Subcutaneous abdominal adipose tissue (tissue), 5 donors: ENCODE results near the gene C4B.
"Not testable (repeated sequence)": the region's sequence is repeated elsewhere in the genome, so short reads cannot be mapped to it uniquely, and the experiment has no call there.

Experiments used
- H3K27ac ChIP-seq: one replicate; pipeline ENCODE4 v1.7.0; 2013; ENCODE audit warnings: low read depth, mild to moderate bottlenecking, inconsistent platforms, low read length, moderate library complexity
- H3K27me3 ChIP-seq, 5 donors: one replicate each; pipeline ENCODE4 v1.7.0; 2013; ENCODE audit warnings: low read length in 5 of 5, inconsistent platforms in 1 of 5; ENCODE audit not compliant: control insufficient read depth in 5 of 5, insufficient read depth in 4 of 5
- H3K36me3 ChIP-seq, 5 donors: one replicate each; pipeline ENCODE4 v1.7.0; 2013; ENCODE audit warnings: low read length in 5 of 5; ENCODE audit not compliant: control insufficient read depth in 5 of 5, insufficient read depth in 5 of 5
- H3K4me1 ChIP-seq, 5 donors: one replicate each; pipeline ENCODE4 v1.7.0; 2013; ENCODE audit warnings: low read length in 5 of 5, mild to moderate bottlenecking in 3 of 5, moderate library complexity in 1 of 5; ENCODE audit not compliant: control insufficient read depth in 5 of 5, insufficient read depth in 5 of 5
- H3K4me3 ChIP-seq, 5 donors: one replicate each; pipeline ENCODE4 v1.7.0; 2013; ENCODE audit warnings: low read length in 5 of 5, low read depth in 1 of 5
- H3K9ac ChIP-seq, 5 donors: one replicate each; pipeline ENCODE4 v1.7.0; 2013; ENCODE audit warnings: low read length in 5 of 5, mild to moderate bottlenecking in 4 of 5, moderate library complexity in 3 of 5
- H3K9me3 ChIP-seq, 5 donors: one replicate each; pipeline ENCODE4 v1.7.0; 2013; ENCODE audit warnings: low read length in 5 of 5; ENCODE audit not compliant: control insufficient read depth in 5 of 5
- donor health status: healthy.
- donor health status: healthy.
- donor health status: healthy.
- donor health status: healthy.
- donor health status: healthy.

The C4B gene

GRCh38 chr6:32050562-32050961 lies 36.0 kb downstream of the C4B start:
- peaks cover 0 to 46% (median 13%) of the 10 kb centered on the region in 5 donors for H3K36me3 ChIP-seq
- H3K27me3 ChIP-seq = peaks cover 3 to 18% (median 7%) of the 10 kb centered on the region in 5 donors
- H3K27ac ChIP-seq = no peak overlapping the region
- no peak overlapping the region for H3K4me3 ChIP-seq
- H3K9me3 ChIP-seq = peaks cover 0 to 4% (median 0%) of the 10 kb centered on the region in 5 donors
- peaks cover 6 to 30% (median 27%) of the 10 kb centered on the region in 5 donors for H3K4me1 ChIP-seq
- H3K9ac ChIP-seq = no peak overlapping the region

DNA sequence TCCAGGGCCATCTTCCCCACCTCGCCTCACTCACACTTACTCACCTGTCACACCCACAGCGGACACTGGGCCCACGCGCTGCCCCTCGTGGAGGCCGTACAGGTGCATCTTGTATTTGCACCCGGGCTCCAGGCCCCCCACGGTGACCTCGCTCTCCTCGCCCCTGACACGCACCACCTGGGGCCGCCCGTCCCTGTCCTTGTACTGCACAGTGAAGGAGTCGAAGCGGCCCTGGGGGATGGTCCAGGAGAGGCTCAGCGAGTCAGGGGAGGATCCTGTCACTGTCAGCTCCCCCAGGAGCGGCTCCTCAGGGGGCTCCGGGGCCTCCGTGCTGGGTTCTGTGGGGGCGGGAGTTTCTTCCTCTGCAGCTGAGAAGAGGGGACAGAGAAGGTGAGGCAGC lies 38.0 kb downstream of the C4B start:
- Histone ChIP-seq H3K4me1 (peaks cover 0 to 13% (median 11%) of the 10 kb centered on the region in 5 donors), H3K36me3 (peaks cover 0 to 44% (median 17%) of the 10 kb centered on the region in 5 donors)
- not testable (repeated sequence) for H3K27me3 ChIP-seq, H3K4me3 ChIP-seq, H3K9ac ChIP-seq, H3K27ac ChIP-seq, H3K9me3 ChIP-seq

GRCh38 chr6:32053314-32053713 lies 38.7 kb downstream of the C4B start:
- H3K27ac ChIP-seq, H3K27me3 ChIP-seq, H3K4me1 ChIP-seq, H3K9ac ChIP-seq, H3K4me3 ChIP-seq, H3K9me3 ChIP-seq: not testable (repeated sequence)
- peaks cover 0 to 46% (median 20%) of the 10 kb centered on the region in 5 donors for H3K36me3 ChIP-seq

GRCh38 chr6:32055756-32056155 lies 41.2 kb downstream of the C4B start:
- not testable (repeated sequence) for H3K9me3 ChIP-seq, H3K27ac ChIP-seq, H3K27me3 ChIP-seq, H3K9ac ChIP-seq, H3K4me3 ChIP-seq
- Histone ChIP-seq H3K4me1 (peaks cover 0 to 11% (median 7%) of the 10 kb centered on the region in 5 donors), H3K36me3 (peaks cover 0 to 50% (median 17%) of the 10 kb centered on the region in 5 donors)

GRCh38 chr6:32056254-32056653 lies 41.7 kb downstream of the C4B start:
- peaks cover 0 to 11% (median 7%) of the 10 kb centered on the region in 5 donors for H3K4me1 ChIP-seq
- no peak overlapping the region for H3K9ac ChIP-seq
- H3K36me3 ChIP-seq = peaks cover 0 to 47% (median 19%) of the 10 kb centered on the region in 5 donors
- H3K27me3 ChIP-seq = no peaks in the 10 kb centered on the region
- no peaks in the 10 kb centered on the region for H3K9me3 ChIP-seq
- no peak overlapping the region for H3K4me3 ChIP-seq
- no peak overlapping the region for H3K27ac ChIP-seq

- H3K9me3 ChIP-seq = no peaks in the 10 kb centered on the region
- H3K27me3 ChIP-seq = no peaks in the 10 kb centered on the region
- no peak overlapping the region for H3K9ac ChIP-seq
- no peak overlapping the region for H3K4me3 ChIP-seq
- H3K27ac ChIP-seq = no peak overlapping the region
- peaks cover 0 to 52% (median 30%) of the 10 kb centered on the region in 5 donors for H3K36me3 ChIP-seq
- H3K4me1 ChIP-seq = peaks cover 0 to 11% (median 7%) of the 10 kb centered on the region in 5 donors
Observed at GRCh38 chr6:32057966-32058365, 43.4 kb downstream of the C4B start.

DNA sequence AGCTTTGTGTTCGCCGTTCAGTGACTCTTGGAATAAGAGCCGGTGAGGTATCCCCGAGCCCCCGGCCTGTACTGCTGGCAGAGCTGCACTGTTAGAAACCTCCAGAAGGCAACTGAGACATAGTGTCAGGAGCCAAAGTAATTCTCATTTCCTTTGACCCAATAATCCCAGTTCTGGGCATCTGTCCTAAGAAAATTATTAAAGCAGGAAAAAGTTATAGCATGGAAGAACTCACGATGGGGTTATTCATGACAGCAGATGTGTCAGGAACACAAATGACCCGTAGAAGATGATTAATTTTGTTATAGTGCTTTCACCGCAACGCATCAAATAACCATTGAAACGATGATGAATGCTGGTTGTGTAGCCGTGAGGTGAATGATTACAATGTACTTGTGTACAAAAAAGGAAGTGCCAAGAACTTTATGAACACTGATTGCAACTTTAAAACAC lies 43.9 kb downstream of the C4B start:
- H3K9me3 ChIP-seq = no peaks in the 10 kb centered on the region

GRCh38 chr6:32060966-32061655 lies 46.5 kb downstream of the C4B start:
- no peak overlapping the region for H3K4me3 ChIP-seq
- peaks cover 0 to 54% (median 30%) of the 10 kb centered on the region in 5 donors for H3K36me3 ChIP-seq
- H3K27ac ChIP-seq = no peak overlapping the region
- H3K27me3 ChIP-seq = no peaks in the 10 kb centered on the region
- H3K9ac ChIP-seq = no peak overlapping the region
- peaks cover 0 to 11% (median 7%) of the 10 kb centered on the region in 5 donors for H3K4me1 ChIP-seq
- no peaks in the 10 kb centered on the region for H3K9me3 ChIP-seq

More for the DNA sequence above, 43.9 kb downstream of the C4B start:
- Histone ChIP-seq H3K36me3 (peaks cover 0 to 52% (median 30%) of the 10 kb centered on the region in 5 donors), H3K27ac (no peak overlapping the region), H3K27me3 (no peaks in the 10 kb centered on the region), H3K4me1 (peaks cover 0 to 11% (median 7%) of the 10 kb centered on the region in 5 donors), H3K4me3 (no peak overlapping the region), H3K9ac (no peak overlapping the region)

- no peak overlapping the region for H3K27ac ChIP-seq
- H3K4me1 ChIP-seq = no peaks in the 10 kb centered on the region
- peaks cover 0 to 5% (median 0%) of the 10 kb centered on the region in 5 donors for H3K27me3 ChIP-seq
- no peak overlapping the region for H3K4me3 ChIP-seq
- H3K9ac ChIP-seq = no peak overlapping the region
- H3K9me3 ChIP-seq = no peaks in the 10 kb centered on the region
- peaks cover 0 to 50% (median 41%) of the 10 kb centered on the region in 5 donors for H3K36me3 ChIP-seq
Observed at GRCh38 chr6:32064706-32065105, 50.1 kb downstream of the C4B start.

GRCh38 chr6:32067521-32067920 lies 52.9 kb downstream of the C4B start:
- not testable (repeated sequence) for H3K27ac ChIP-seq, H3K9me3 ChIP-seq
- peaks cover 0 to 55% (median 38%) of the 10 kb centered on the region in 5 donors for H3K36me3 ChIP-seq

More at GRCh38 chr6:32067521-32067920, 52.9 kb downstream of the C4B start:
- H3K27me3 ChIP-seq = peaks cover 0 to 11% (median 0%) of the 10 kb centered on the region in 5 donors
- not testable (repeated sequence) for H3K4me3 ChIP-seq, H3K9ac ChIP-seq
- H3K4me1 ChIP-seq = peaks cover 0 to 16% (median 13%) of the 10 kb centered on the region in 5 donors
